ENCODE data around the gene COL18A1.
"Not testable (repeated sequence)": the region's sequence is repeated elsewhere in the genome, so short reads cannot be mapped to it uniquely, and the experiment has no call there.

Gene COL18A1

DNA sequence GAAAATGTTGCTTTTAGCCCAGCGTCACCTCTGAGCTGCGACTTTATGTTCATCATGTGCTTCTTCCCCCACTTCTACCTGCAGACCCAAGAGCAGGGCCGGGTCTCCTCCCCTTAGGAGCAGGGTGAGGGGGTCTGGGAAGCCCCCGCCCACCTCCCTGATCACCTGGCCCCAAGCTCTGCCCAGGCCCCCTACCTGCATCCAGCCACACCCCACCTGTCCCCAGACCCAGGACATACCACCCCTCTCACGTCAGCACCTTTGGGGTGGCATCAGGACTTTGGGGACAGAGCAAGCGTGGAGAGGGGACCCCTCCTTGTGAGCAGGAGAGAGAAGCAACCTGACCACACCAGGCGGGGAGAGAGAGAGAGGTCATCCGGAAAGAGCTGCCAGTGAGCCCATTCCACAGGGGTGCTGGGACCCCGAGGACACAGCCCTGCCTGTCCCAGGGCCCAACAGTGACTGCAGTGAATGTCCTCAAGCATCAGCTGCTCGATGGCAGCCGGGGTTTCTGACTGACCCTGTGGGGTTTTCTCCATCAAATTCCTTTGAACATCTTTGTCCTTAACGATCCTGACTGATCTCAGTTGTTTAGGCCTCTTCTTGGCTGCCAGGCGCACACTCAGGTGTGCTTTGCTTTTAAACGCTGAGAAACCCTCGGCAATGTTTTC lies 42.8 kb upstream of the COL18A1 start:
- TF ChIP-seq ZFP30 (CRISPR knock-in tag; IDR thresholded peaks at IDR 0.05) (no peak), ARNTL (CRISPR knock-in tag; IDR thresholded peaks at IDR 0.05; ENCODE audit: borderline replicate concordance, low read depth) (no peak), SNAI2 (CRISPR knock-in tag; IDR thresholded peaks at IDR 0.05) (no peak), ZNF70 (CRISPR knock-in tag; IDR thresholded peaks at IDR 0.05) (no peak), ZFP3 (CRISPR knock-in tag; IDR thresholded peaks at IDR 0.05) (no peak), CSDC2 (CRISPR knock-in tag; IDR thresholded peaks at IDR 0.05) (no peak), OSR1 (CRISPR knock-in tag; IDR thresholded peaks at IDR 0.05) (no peak), ISL1 (CRISPR knock-in tag; IDR thresholded peaks at IDR 0.05) (no peak), TOX (CRISPR knock-in tag; IDR thresholded peaks at IDR 0.05; ENCODE audit: borderline replicate concordance) (no peak)
- TF ChIP-seq, protein P1, sequence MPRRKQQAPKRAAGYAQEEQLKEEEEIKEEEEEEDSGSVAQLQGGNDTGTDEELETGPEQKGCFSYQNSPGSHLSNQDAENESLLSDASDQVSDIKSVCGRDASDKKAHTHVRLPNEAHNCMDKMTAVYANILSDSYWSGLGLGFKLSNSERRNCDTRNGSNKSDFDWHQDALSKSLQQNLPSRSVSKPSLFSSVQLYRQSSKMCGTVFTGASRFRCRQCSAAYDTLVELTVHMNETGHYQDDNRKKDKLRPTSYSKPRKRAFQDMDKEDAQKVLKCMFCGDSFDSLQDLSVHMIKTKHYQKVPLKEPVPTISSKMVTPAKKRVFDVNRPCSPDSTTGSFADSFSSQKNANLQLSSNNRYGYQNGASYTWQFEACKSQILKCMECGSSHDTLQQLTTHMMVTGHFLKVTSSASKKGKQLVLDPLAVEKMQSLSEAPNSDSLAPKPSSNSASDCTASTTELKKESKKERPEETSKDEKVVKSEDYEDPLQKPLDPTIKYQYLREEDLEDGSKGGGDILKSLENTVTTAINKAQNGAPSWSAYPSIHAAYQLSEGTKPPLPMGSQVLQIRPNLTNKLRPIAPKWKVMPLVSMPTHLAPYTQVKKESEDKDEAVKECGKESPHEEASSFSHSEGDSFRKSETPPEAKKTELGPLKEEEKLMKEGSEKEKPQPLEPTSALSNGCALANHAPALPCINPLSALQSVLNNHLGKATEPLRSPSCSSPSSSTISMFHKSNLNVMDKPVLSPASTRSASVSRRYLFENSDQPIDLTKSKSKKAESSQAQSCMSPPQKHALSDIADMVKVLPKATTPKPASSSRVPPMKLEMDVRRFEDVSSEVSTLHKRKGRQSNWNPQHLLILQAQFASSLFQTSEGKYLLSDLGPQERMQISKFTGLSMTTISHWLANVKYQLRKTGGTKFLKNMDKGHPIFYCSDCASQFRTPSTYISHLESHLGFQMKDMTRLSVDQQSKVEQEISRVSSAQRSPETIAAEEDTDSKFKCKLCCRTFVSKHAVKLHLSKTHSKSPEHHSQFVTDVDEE (CRISPR knock-in tag; IDR thresholded peaks at IDR 0.05), result no peak
- ATAC-seq, result no peak

DNA sequence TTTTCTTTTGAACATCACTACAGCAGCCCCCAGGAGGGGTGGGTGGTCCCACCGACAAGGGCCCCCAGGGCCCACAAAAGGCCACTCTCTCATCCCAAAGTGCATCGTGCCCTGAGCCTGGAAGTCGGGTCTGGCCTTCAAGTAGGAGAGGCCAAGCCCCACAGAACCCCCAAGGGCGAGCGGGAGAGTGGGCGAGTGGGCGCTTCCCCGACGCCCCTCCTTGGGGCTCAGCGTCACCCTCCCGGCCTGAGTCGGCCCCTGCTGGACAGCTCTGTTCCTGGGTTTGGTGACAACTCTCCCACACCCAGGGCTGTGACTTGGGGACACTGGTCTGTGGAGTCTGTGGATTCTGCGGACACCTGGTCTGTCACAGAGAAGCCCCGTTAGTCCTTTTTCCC lies 42.2 kb upstream of the COL18A1 start:
- ATAC-seq, result no peak
- TF ChIP-seq ISL1 (CRISPR knock-in tag; IDR thresholded peaks at IDR 0.05) (no peak), ZFP3 (CRISPR knock-in tag; IDR thresholded peaks at IDR 0.05) (no peak), PPARA (CRISPR knock-in tag; IDR thresholded peaks at IDR 0.05; ENCODE audit: borderline replicate concordance) (no peak), ZNF565 (CRISPR knock-in tag; conservative IDR thresholded peaks at IDR 0.05; ENCODE audit: low read depth) (no peak), ZC3H10 (CRISPR knock-in tag; IDR thresholded peaks at IDR 0.05) (no peak), BACH2 (CRISPR knock-in tag; IDR thresholded peaks at IDR 0.05; ENCODE audit: borderline replicate concordance) (no peak), TOX (CRISPR knock-in tag; IDR thresholded peaks at IDR 0.05; ENCODE audit: borderline replicate concordance) (no peak), CSDC2 (CRISPR knock-in tag; IDR thresholded peaks at IDR 0.05) (no peak), ESRRG (CRISPR knock-in tag; IDR thresholded peaks at IDR 0.05) (no peak), RARB (CRISPR knock-in tag; IDR thresholded peaks at IDR 0.05) (no peak), ZNF70 (CRISPR knock-in tag; IDR thresholded peaks at IDR 0.05) (no peak), GLIS3 (CRISPR knock-in tag; IDR thresholded peaks at IDR 0.05) (no peak), ZFP30 (CRISPR knock-in tag; IDR thresholded peaks at IDR 0.05) (no peak), ARNTL (CRISPR knock-in tag; IDR thresholded peaks at IDR 0.05; ENCODE audit: borderline replicate concordance, low read depth) (no peak)
- TF ChIP-seq, protein P2, sequence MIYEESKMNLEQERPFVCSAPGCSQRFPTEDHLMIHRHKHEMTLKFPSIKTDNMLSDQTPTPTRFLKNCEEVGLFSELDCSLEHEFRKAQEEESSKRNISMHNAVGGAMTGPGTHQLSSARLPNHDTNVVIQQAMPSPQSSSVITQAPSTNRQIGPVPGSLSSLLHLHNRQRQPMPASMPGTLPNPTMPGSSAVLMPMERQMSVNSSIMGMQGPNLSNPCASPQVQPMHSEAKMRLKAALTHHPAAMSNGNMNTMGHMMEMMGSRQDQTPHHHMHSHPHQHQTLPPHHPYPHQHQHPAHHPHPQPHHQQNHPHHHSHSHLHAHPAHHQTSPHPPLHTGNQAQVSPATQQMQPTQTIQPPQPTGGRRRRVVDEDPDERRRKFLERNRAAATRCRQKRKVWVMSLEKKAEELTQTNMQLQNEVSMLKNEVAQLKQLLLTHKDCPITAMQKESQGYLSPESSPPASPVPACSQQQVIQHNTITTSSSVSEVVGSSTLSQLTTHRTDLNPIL (CRISPR knock-in tag; IDR thresholded peaks at IDR 0.05; ENCODE audit: low read depth), result no peak
- TF ChIP-seq, protein P3, sequence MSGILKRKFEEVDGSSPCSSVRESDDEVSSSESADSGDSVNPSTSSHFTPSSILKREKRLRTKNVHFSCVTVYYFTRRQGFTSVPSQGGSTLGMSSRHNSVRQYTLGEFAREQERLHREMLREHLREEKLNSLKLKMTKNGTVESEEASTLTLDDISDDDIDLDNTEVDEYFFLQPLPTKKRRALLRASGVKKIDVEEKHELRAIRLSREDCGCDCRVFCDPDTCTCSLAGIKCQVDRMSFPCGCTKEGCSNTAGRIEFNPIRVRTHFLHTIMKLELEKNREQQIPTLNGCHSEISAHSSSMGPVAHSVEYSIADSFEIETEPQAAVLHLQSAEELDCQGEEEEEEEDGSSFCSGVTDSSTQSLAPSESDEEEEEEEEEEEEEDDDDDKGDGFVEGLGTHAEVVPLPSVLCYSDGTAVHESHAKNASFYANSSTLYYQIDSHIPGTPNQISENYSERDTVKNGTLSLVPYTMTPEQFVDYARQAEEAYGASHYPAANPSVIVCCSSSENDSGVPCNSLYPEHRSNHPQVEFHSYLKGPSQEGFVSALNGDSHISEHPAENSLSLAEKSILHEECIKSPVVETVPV (CRISPR knock-in tag; IDR thresholded peaks at IDR 0.05), result no peak
- TF ChIP-seq, protein P1 (CRISPR knock-in tag; IDR thresholded peaks at IDR 0.05), result no peak
- TF ChIP-seq, protein P4, sequence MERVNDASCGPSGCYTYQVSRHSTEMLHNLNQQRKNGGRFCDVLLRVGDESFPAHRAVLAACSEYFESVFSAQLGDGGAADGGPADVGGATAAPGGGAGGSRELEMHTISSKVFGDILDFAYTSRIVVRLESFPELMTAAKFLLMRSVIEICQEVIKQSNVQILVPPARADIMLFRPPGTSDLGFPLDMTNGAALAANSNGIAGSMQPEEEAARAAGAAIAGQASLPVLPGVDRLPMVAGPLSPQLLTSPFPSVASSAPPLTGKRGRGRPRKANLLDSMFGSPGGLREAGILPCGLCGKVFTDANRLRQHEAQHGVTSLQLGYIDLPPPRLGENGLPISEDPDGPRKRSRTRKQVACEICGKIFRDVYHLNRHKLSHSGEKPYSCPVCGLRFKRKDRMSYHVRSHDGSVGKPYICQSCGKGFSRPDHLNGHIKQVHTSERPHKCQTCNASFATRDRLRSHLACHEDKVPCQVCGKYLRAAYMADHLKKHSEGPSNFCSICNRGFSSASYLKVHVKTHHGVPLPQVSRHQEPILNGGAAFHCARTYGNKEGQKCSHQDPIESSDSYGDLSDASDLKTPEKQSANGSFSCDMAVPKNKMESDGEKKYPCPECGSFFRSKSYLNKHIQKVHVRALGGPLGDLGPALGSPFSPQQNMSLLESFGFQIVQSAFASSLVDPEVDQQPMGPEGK (CRISPR knock-in tag; IDR thresholded peaks at IDR 0.05; ENCODE audit: borderline replicate concordance), result no peak

DNA sequence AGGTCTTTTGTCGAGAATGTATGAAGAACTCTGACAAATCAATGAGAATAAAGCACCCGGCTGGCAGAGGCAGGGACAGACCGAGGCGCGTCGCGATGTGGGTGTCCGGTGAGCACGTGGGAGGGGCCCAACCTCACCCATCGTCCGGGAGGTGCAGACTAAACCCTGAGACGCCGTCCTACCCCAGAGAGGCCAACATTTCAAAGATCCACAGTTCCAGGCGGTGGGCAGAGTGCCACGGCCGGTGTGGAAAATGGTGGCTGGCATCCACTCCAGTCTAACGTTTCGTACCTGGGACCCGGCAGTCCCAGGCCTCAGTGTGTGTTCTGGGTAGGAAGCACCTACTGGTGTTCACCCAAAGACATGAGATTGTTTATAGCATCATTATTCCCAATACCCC lies 41.7 kb upstream of the COL18A1 start:
- not testable (repeated sequence) for ATAC-seq
